Natural killer cell (primary cell): ENCODE results near the gene C10orf62. TPM values are rescaled to one million over a fixed set of nuclear protein-coding genes. Genes with fewer than 3 reads are reported as not detected.
A peak's percentile ranks its signal among the peaks of the same experiment; 100 is the strongest.

Experiments
- ATAC-seq, 3 donors: fragments of 150-1000 bp in 2 of 3; fragments of 200-7000 bp in 1 of 3; cut with Tn5 transposase; 1 replicate in 1 of 3; 2 replicates in 2 of 3; pipeline ENCODE4 v1.10.0; 2021; ENCODE audit warnings: mild to moderate bottlenecking in 2 of 3, moderate library complexity in 2 of 3
- DNase-seq, 2 donors: peaks; one replicate each; pipeline versions ENCODE4 v3.0.0 to v3.0.0-alpha.2; 2013 to 2021; ENCODE audit warnings: mixed read lengths in 1 of 2
- H3K27ac ChIP-seq: one replicate; pipeline ENCODE4 v1.5.1; 2013; ENCODE audit warnings: mild to moderate bottlenecking, low read length
- H3K27me3 ChIP-seq: one replicate; pipeline ENCODE4 v1.6.1; 2013; ENCODE audit warnings: low read length; ENCODE audit not compliant: control insufficient read depth, insufficient read depth
- H3K36me3 ChIP-seq: one replicate; pipeline ENCODE4 v1.6.1; 2013; ENCODE audit warnings: low read length; ENCODE audit not compliant: control insufficient read depth, insufficient read depth
- H3K4me1 ChIP-seq: one replicate; pipeline ENCODE4 v1.6.1; 2013; ENCODE audit warnings: low read length; ENCODE audit not compliant: control insufficient read depth, insufficient read depth
- H3K4me3 ChIP-seq: one replicate; pipeline ENCODE4 v1.5.1; 2013; ENCODE audit warnings: low read length
- H3K9me3 ChIP-seq: one replicate; pipeline ENCODE4 v1.6.1; 2013; ENCODE audit warnings: low read length; ENCODE audit not compliant: control insufficient read depth, insufficient read depth
- H3K27ac Mint-ChIP-seq, 2 donors: one replicate each; pipeline ENCODE4 v1.8.0; 2022; ENCODE audit warnings: mild to moderate bottlenecking in 2 of 2, mixed read lengths in 2 of 2, moderate library complexity in 1 of 2
- H3K27me3 Mint-ChIP-seq, 2 donors: one replicate each; pipeline ENCODE4 v1.8.0; 2022; ENCODE audit warnings: low read depth in 2 of 2, mixed read lengths in 2 of 2
- H3K36me3 Mint-ChIP-seq: one replicate; pipeline ENCODE4 v1.8.0; 2022; ENCODE audit warnings: mixed read lengths
- H3K4me1 Mint-ChIP-seq, 2 donors: one replicate each; pipeline ENCODE4 v1.8.0; 2022; ENCODE audit warnings: mixed read lengths in 2 of 2
- H3K4me3 Mint-ChIP-seq: one replicate; pipeline ENCODE4 v1.8.0; 2022; ENCODE audit warnings: mild to moderate bottlenecking, moderate library complexity, mixed read lengths
- H3K9me3 Mint-ChIP-seq, 2 donors: one replicate each; pipeline ENCODE4 v1.8.0; 2022; ENCODE audit warnings: mixed read lengths in 2 of 2
- WGBS: methylation state at CpG from one replicate; pipeline ENCODE4 v1.1.7; 2013; ENCODE audit warnings: missing lambda C conversion rate; ENCODE audit not compliant: insufficient coverage; 5-methylcytosine and 5-hydroxymethylcytosine counted together
- intact Hi-C: fragments of 100-400 bp; cut with micrococcal nuclease; formaldehyde crosslinking; loops from one replicate; pipeline ENCODE4 v1.14.2; 2022
- total RNA-seq, 4 donors: library from RNA; stranded (reverse); fragments of 120-200 nt in 1 of 4; gene quantifications; one replicate each; pipeline versions ENCODE4 v1.2.3 to v1.2.4, GENCODE V29; 2013 to 2022
- TF ChIP-seq, protein P1 (sequence below): fragments of 200-600 bp; IDR thresholded peaks from one replicate; pipeline ENCODE4 v1.8.0; 2022; ENCODE audit warnings: antibody characterized with exemption

Gene C10orf62
- total RNA-seq, 3 donors from 2014 or later (not counting 1 experiment from before 2014, with no cell fraction given) = 0.32 TPM; not detected in 2

DNA sequence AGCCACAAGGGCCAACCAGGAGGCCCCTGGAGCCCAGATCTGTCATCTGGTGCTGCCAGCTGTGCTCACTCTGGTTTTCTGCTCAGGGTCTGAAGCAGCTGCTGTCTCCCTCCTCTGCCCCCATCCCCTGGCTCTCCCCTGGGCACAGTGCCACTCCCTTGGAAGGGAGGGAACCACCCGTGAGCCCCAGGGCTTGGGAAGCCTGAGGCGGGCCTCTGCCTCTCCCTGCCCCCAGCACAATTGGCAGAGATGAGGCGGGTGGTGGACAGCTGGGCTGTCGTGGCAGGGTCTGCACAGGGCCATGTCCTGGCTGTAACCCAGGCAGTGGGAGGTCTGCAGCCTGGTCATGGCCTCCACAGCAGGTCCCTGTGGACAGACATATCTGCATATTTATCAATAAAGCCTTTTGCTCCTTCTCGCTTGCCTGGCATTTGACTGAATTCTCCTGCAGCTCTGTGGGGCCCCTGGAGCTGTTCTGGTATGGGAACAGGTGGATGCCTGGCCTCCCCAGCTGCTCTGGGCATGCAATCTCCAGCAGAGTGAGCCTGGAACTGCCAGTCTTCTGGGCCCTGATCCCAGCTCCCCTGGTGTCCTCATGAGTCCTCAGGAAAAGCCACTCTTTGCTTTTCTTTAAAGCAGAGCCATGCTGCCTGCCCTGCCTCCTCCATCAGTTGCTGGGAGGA lies 18.6 kb upstream of the C10orf62 start:
- Mint-ChIP-seq H3K9me3 (no peaks in the 10 kb centered on the region), H3K27ac (no peak overlapping the region)
- TF ChIP-seq, protein P1, sequence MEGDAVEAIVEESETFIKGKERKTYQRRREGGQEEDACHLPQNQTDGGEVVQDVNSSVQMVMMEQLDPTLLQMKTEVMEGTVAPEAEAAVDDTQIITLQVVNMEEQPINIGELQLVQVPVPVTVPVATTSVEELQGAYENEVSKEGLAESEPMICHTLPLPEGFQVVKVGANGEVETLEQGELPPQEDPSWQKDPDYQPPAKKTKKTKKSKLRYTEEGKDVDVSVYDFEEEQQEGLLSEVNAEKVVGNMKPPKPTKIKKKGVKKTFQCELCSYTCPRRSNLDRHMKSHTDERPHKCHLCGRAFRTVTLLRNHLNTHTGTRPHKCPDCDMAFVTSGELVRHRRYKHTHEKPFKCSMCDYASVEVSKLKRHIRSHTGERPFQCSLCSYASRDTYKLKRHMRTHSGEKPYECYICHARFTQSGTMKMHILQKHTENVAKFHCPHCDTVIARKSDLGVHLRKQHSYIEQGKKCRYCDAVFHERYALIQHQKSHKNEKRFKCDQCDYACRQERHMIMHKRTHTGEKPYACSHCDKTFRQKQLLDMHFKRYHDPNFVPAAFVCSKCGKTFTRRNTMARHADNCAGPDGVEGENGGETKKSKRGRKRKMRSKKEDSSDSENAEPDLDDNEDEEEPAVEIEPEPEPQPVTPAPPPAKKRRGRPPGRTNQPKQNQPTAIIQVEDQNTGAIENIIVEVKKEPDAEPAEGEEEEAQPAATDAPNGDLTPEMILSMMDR = no peak

DNA sequence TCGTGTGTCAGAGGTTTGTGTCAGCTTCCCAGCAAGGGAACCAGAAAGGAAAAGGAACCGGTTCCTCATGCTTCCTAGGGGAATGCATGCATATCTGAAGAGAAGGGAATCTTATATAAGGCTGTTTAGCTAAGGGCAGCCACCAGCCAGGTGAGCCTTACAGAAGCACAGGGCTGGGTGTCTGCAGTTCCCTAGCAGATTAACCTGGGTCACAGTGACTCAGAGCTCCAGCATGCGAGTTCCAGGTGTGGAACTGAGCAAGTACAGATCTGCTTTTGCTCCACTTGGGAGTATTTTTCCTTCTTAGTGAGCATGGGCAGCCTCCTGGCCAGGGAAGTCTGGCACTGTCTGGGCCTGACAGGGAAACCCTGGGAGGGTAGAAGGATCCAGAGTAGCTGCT lies 17.9 kb upstream of the C10orf62 start:
- Histone ChIP-seq H3K4me3 (no peak overlapping the region), H3K36me3 (no peaks in the 10 kb centered on the region), H3K27me3 (no peaks in the 10 kb centered on the region), H3K4me1 (peaks cover 4% of the 10 kb centered on the region), H3K27ac (no peak overlapping the region), H3K9me3 (no peaks in the 10 kb centered on the region)
- Mint-ChIP-seq H3K27me3 (no peaks in the 10 kb centered on the region), H3K4me1 (no peaks in the 10 kb centered on the region), H3K9me3 (no peaks in the 10 kb centered on the region), H3K27ac (no peak overlapping the region), H3K4me3 (no peak overlapping the region), H3K36me3 (no peaks in the 10 kb centered on the region)
- TF ChIP-seq, protein P1 = no peak
- ATAC-seq = no peak
- 96% methylated on average over 3 of the region's 3 CpGs for WGBS
- intact Hi-C loops = loop anchor here (1.0 kb wide), 3 partner anchors 41 to 160 kb away; no protein-coding TSS in a partner anchor
- DNase-seq = no peak

More for the DNA sequence above, 18.6 kb upstream of the C10orf62 start:
- no peaks in the 10 kb centered on the region for H3K36me3 Mint-ChIP-seq
- peaks cover 4% of the 10 kb centered on the region for H3K4me1 ChIP-seq
- no peaks in the 10 kb centered on the region for H3K27me3 ChIP-seq
- no peaks in the 10 kb centered on the region for H3K27me3 Mint-ChIP-seq
- H3K27ac ChIP-seq = no peak overlapping the region
- H3K4me3 Mint-ChIP-seq = no peak overlapping the region
- intact Hi-C loops = no loop called here
- no peak for DNase-seq
- no peak for ATAC-seq
- 90% methylated on average over 5 of the region's 5 CpGs for WGBS
- H3K36me3 ChIP-seq = no peaks in the 10 kb centered on the region
- H3K4me1 Mint-ChIP-seq = no peaks in the 10 kb centered on the region
- H3K4me3 ChIP-seq = no peak overlapping the region
- no peaks in the 10 kb centered on the region for H3K9me3 ChIP-seq

DNA sequence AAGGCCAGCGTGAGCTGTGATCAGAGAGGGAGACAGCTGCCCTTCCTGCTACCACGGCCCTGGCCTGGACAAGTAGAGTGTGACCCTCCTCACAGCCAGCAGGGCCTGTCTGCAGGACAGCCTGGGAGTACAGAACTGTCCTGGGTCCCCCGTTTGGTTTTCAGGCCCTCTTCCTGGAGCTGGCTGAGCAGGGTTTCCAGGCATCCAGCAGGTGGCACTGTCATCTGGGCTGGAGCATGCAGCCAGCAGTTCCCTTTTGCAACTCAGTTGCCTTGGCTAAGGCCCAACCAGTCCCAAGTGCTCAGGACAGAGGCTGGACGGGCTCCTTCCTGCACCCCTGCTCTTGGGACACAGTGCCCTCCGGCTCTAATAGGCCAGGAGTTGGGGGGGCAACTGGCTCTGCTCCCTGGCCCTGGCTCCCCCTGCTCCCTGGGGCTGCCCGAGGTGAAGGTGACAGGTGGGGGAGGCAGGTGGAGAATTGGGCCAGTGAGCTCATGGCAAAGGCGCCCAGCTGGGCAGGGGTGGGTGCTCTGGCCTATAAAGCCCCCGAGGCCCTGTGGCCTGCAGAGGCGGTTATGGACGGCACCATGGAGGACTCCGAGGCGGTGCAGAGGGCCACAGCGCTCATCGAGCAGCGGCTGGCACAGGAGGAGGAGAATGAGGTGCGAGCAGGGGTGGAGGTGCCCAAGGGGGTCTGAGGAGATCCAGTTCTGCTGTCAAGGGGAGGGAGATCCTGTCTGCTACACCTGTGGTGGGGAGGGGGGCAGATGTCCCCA lies 17.1 kb upstream of the C10orf62 start, which contains the start of gene ANKRD2:
Gene ANKRD2 (plus strand): TSS at position 566 of the 776 bp plus-strand sequence. CDS start 10 bp downstream, at position 576.
- H3K27me3 Mint-ChIP-seq = no peaks in the 10 kb centered on the region
- WGBS = 72% methylated on average over 16 of the region's 16 CpGs
- Histone ChIP-seq H3K27ac (no peak within 1 kb of the TSS), H3K9me3 (no peaks in the 10 kb centered on the region), H3K27me3 (no peaks in the 10 kb centered on the region), H3K4me1 (peaks cover 4% of the 10 kb centered on the region), H3K36me3 (no peaks in the 10 kb centered on the region), H3K4me3 (no peak within 1 kb of the TSS)
- peak; percentile 79 to 98 (median 93) for ATAC-seq
- H3K4me1 Mint-ChIP-seq = no peaks in the 10 kb centered on the region
- no peak within 1 kb of the TSS for H3K4me3 Mint-ChIP-seq
- no peaks in the 10 kb centered on the region for H3K9me3 Mint-ChIP-seq
- H3K36me3 Mint-ChIP-seq = no peaks in the 10 kb centered on the region
- TF ChIP-seq, protein P1 = peak; percentile 81
- intact Hi-C loops = loop anchor here (1.0 kb wide), 3 partner anchors 40 to 159 kb away; no protein-coding TSS in a partner anchor
- H3K27ac Mint-ChIP-seq = no peak within 1 kb of the TSS
- DNase-seq = peak; percentile 64 to 69
